Measurements from ENCODE around the gene ELOVL5.

DNA sequence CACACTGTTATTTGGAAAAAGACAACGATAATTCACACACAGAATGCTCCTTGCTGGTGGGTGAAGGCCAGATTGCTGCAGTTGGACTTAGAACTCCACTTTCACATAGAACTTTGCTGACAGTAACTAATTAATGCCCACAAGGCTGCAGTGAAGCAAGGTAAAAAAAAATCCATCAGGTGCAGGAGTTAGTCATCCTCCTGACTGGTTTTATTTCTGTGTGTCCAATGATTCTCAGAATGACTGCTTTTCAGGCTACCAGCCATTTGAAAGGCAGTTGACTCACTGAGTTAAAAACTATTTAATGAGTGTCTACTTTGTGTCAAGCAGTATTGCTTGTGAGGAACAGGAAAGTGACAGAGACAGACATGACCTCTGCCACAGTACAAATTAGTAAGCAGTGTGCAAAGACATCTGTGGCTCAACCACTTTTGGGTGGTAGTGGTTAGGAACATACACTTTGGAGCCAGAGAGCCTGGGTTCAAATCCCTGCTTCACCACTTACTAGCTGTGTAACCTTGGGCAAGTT is 41.9 kb downstream of the ELOVL5 start:
- TF ChIP-seq, protein P1, sequence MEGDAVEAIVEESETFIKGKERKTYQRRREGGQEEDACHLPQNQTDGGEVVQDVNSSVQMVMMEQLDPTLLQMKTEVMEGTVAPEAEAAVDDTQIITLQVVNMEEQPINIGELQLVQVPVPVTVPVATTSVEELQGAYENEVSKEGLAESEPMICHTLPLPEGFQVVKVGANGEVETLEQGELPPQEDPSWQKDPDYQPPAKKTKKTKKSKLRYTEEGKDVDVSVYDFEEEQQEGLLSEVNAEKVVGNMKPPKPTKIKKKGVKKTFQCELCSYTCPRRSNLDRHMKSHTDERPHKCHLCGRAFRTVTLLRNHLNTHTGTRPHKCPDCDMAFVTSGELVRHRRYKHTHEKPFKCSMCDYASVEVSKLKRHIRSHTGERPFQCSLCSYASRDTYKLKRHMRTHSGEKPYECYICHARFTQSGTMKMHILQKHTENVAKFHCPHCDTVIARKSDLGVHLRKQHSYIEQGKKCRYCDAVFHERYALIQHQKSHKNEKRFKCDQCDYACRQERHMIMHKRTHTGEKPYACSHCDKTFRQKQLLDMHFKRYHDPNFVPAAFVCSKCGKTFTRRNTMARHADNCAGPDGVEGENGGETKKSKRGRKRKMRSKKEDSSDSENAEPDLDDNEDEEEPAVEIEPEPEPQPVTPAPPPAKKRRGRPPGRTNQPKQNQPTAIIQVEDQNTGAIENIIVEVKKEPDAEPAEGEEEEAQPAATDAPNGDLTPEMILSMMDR (IDR thresholded peaks at IDR 0.05) = no peak
- no peak for TF ChIP-seq POLR2A (IDR thresholded peaks at IDR 0.05)
